H1 (cell line): ENCODE measurements around the gene DHCR7. TPM values are rescaled to one million over a fixed set of nuclear protein-coding genes. Genes with fewer than 3 reads are reported as not detected.

Experiments used
- CTCF ChIA-PET: fragments of 300-600 bp; sonication (Branson Sonifier 250); formaldehyde crosslinking; loops from one replicate; lab custom pipeline; 2021; ENCODE audit not compliant: partially characterized antibody; lab: Charles Lee
- POLR2A ChIA-PET: fragments of 300-600 bp; sonication (Branson Sonifier 250); formaldehyde crosslinking; loops from one replicate; lab custom pipeline; 2021; ENCODE audit warnings: inconsistent platforms; ENCODE audit not compliant: partially characterized antibody; lab: Charles Lee
- DNase-seq, 2 experiments: peaks; one replicate each; pipeline versions ENCODE4 v3.0.0 to v3.0.0-alpha.2; 2010 to 2022; ENCODE audit warnings: low spot score in 2 of 2, low read depth in 1 of 2, mixed read lengths in 1 of 2
- FAIRE-seq: peaks from 2 replicates; lab custom pipeline; 2011; peaks lifted over from hg19 to GRCh38; lab: Jason Lieb, UNC
- H2AFZ ChIP-seq: 2 replicates; pipeline ENCODE4 v1.8.1; 2012; ENCODE audit warnings: low read length, inconsistent platforms
- H2AK5ac ChIP-seq: 2 replicates; pipeline ENCODE4 v1.6.1; 2013; ENCODE audit warnings: low read depth, low read length
- H2BK120ac ChIP-seq: replicated peaks from 2 replicates; pipeline ENCODE3; 2013; ENCODE audit warnings: low read depth, low read length, inconsistent platforms
- H2BK12ac ChIP-seq: 2 replicates; pipeline ENCODE4 v1.6.1; 2013; ENCODE audit warnings: low read depth, low read length
- H2BK15ac ChIP-seq: 2 replicates; pipeline ENCODE4 v1.6.1; 2013; ENCODE audit warnings: low read length
- H2BK20ac ChIP-seq: 2 replicates; pipeline ENCODE4 v1.6.1; 2013; ENCODE audit warnings: low read length
- H2BK5ac ChIP-seq: 2 replicates; pipeline ENCODE4 v1.6.1; 2013; ENCODE audit warnings: low read depth, low read length
- H3K14ac ChIP-seq: 2 replicates; pipeline ENCODE4 v1.6.1; 2013; ENCODE audit warnings: inconsistent platforms; ENCODE audit not compliant: insufficient read length
- H3K18ac ChIP-seq: 2 replicates; pipeline ENCODE4 v1.6.1; 2013; ENCODE audit warnings: low read length; ENCODE audit errors: extremely low read depth
- H3K23ac ChIP-seq: 2 replicates; pipeline ENCODE4 v1.6.1; 2013; ENCODE audit warnings: inconsistent platforms; ENCODE audit not compliant: insufficient read length
- H3K23me2 ChIP-seq: 2 replicates; pipeline ENCODE4 v1.6.1; 2013; ENCODE audit warnings: low read depth, low read length
- H3K27ac ChIP-seq: 2 replicates; pipeline ENCODE4 v1.6.1; 2011; ENCODE audit warnings: low read depth, low read length, inconsistent platforms
- H3K27me3 ChIP-seq, 4 experiments: replicated peaks in 1 of 4; 1 replicate in 1 of 4; 2 replicates in 3 of 4; pipeline versions ENCODE4 v1.6.1 to v1.8.1; 2011 to 2013; ENCODE audit warnings: low read length in 3 of 4, mild to moderate bottlenecking in 3 of 4, inconsistent platforms in 2 of 4, mixed read lengths in 2 of 4, moderate library complexity in 1 of 4; ENCODE audit not compliant: control insufficient read depth in 3 of 4, insufficient read depth in 3 of 4; ENCODE audit errors: extremely low read depth in 1 of 4
- H3K36me3 ChIP-seq, 4 experiments: 2 replicates each; pipeline versions ENCODE4 v1.6.1 to v1.8.1; 2011 to 2013; ENCODE audit warnings: mild to moderate bottlenecking in 4 of 4, low read length in 3 of 4, moderate library complexity in 2 of 4, control low read depth in 1 of 4, inconsistent platforms in 1 of 4; ENCODE audit not compliant: insufficient read depth in 4 of 4, control insufficient read depth in 2 of 4
- H3K4ac ChIP-seq: replicated peaks from 2 replicates; pipeline ENCODE3; 2013; ENCODE audit warnings: low read length, low read depth, mixed read lengths, inconsistent platforms; ENCODE audit not compliant: insufficient read length
- H3K4me1 ChIP-seq, 4 experiments: replicated peaks in 1 of 4; 1 replicate in 1 of 4; 2 replicates in 3 of 4; pipeline versions ENCODE4 v1.6.1 to v1.8.1; 2011 to 2013; ENCODE audit warnings: low read length in 3 of 4, inconsistent platforms in 2 of 4, mixed read lengths in 1 of 4; ENCODE audit not compliant: insufficient read depth in 4 of 4, control insufficient read depth in 3 of 4
- H3K4me2 ChIP-seq, 2 experiments: 2 replicates each; pipeline versions ENCODE4 v1.6.1 to v1.8.1; 2011 to 2013; ENCODE audit warnings: low read depth in 2 of 2, low read length in 2 of 2, control low read depth in 1 of 2, inconsistent platforms in 1 of 2, mild to moderate bottlenecking in 1 of 2; ENCODE audit not compliant: insufficient read depth in 1 of 2
- H3K4me3 ChIP-seq, 4 experiments: fragments of 200-600, 300-600 bp in 1 of 4; sonication (generic), shearing (Covaris generic), sonication (Bioruptor Twin) in 1 of 4; 2 replicates each; pipeline versions ENCODE4 v1.5.1 to v1.8.1; 2011 to 2016; ENCODE audit warnings: low read length in 4 of 4, low read depth in 3 of 4, control low read depth in 2 of 4, inconsistent platforms in 2 of 4, mild to moderate bottlenecking in 2 of 4, mixed read lengths in 1 of 4, moderate library complexity in 1 of 4; ENCODE audit not compliant: insufficient read depth in 2 of 4; ENCODE audit errors: extremely low read depth in 1 of 4
- H3K56ac ChIP-seq: replicated peaks from 2 replicates; pipeline ENCODE3; 2013; ENCODE audit warnings: low read depth, mild to moderate bottlenecking, mixed read lengths, low read length, inconsistent platforms; ENCODE audit not compliant: insufficient read length
- H3K79me1 ChIP-seq: 2 replicates; pipeline ENCODE4 v1.6.1; 2013; ENCODE audit warnings: low read depth, low read length, control low read depth
- H3K79me2 ChIP-seq, 2 experiments: 2 replicates each; pipeline versions ENCODE4 v1.6.1 to v1.8.1; 2012 to 2013; ENCODE audit warnings: low read length in 2 of 2, mild to moderate bottlenecking in 2 of 2, inconsistent platforms in 1 of 2; ENCODE audit not compliant: insufficient read depth in 2 of 2, control insufficient read depth in 1 of 2
- H3K9ac ChIP-seq, 4 experiments: replicated peaks in 1 of 4; 1 replicate in 1 of 4; 2 replicates in 3 of 4; pipeline versions ENCODE4 v1.6.1 to v1.8.1; 2011 to 2013; ENCODE audit warnings: low read depth in 3 of 4, low read length in 3 of 4, control low read depth in 2 of 4, mild to moderate bottlenecking in 2 of 4, moderate library complexity in 2 of 4, inconsistent platforms in 1 of 4; ENCODE audit errors: extremely low read depth in 1 of 4
- H3K9me3 ChIP-seq, 2 experiments: 2 replicates each; pipeline versions ENCODE4 v1.6.1 to v1.8.1; 2012 to 2013; ENCODE audit warnings: mild to moderate bottlenecking in 2 of 2, moderate library complexity in 2 of 2, control low read depth in 1 of 2, inconsistent platforms in 1 of 2, low read depth in 1 of 2, low read length in 1 of 2, mixed read lengths in 1 of 2; ENCODE audit not compliant: insufficient read depth in 2 of 2
- H4K20me1 ChIP-seq, 2 experiments: replicated peaks in 1 of 2; 2 replicates each; pipeline versions ENCODE3 to v1.8.1; 2011 to 2013; ENCODE audit warnings: inconsistent platforms in 2 of 2, low read length in 2 of 2, mild to moderate bottlenecking in 1 of 2; ENCODE audit not compliant: insufficient read depth in 2 of 2, control insufficient read depth in 1 of 2
- H4K5ac ChIP-seq: 2 replicates; pipeline ENCODE4 v1.6.1; 2013; ENCODE audit warnings: low read length, low read depth, mixed read lengths, inconsistent platforms; ENCODE audit not compliant: insufficient read length
- H4K8ac ChIP-seq: 2 replicates; pipeline ENCODE4 v1.8.0; 2013; ENCODE audit warnings: mild to moderate bottlenecking, moderate library complexity, low read length, inconsistent platforms; ENCODE audit not compliant: insufficient read depth; ENCODE audit errors: extremely low read depth
- H4K91ac ChIP-seq: replicated peaks from 2 replicates; pipeline ENCODE3; 2013; ENCODE audit warnings: low read length, mixed read lengths, inconsistent platforms; ENCODE audit not compliant: insufficient read length
- CBX8 ChIP-seq: fragments of 300-800, 300-1000 bp; sonication (generic); IDR thresholded peaks from 2 replicates; pipeline ENCODE4 v1.7.1; 2016; ENCODE audit warnings: low read depth, low read length, borderline replicate concordance
- GTF2F1 ChIP-seq: IDR thresholded peaks from 2 replicates; pipeline ENCODE4 v1.6.1; 2012; ENCODE audit warnings: low read depth, low read length, improper control_type of control experiment, borderline replicate concordance
- HDAC2 ChIP-seq, 2 experiments: fragments of 300-600 bp in 1 of 2; sonication (generic) in 1 of 2; IDR thresholded peaks; 2 replicates each; pipeline ENCODE4 v1.6.1; 2011 to 2012; ENCODE audit warnings: low read depth in 2 of 2, low read length in 2 of 2, mild to moderate bottlenecking in 2 of 2, moderate library complexity in 2 of 2, borderline replicate concordance in 1 of 2, inconsistent platforms in 1 of 2
- RNF2 ChIP-seq: fragments of 200-900, 300-1000 bp; sonication (generic); IDR thresholded peaks from 2 replicates; pipeline ENCODE4 v1.7.1; 2016; ENCODE audit warnings: borderline replicate concordance, low read depth, mild to moderate bottlenecking, antibody characterized with exemption, low read length; ENCODE audit not compliant: poor library complexity, severe bottlenecking; ENCODE audit errors: missing control alignments
- SUZ12 ChIP-seq: fragments of 200-600 bp; sonication (generic); IDR thresholded peaks from 2 replicates; pipeline ENCODE4 v1.6.1; 2012; ENCODE audit warnings: mild to moderate bottlenecking, inconsistent platforms, low read length, moderate library complexity, mixed read lengths
- TCF12 ChIP-seq: IDR thresholded peaks from 2 replicates; pipeline ENCODE4 v1.6.1; 2011; ENCODE audit warnings: low read depth, mild to moderate bottlenecking, low read length
- WGBS, 2 experiments: shearing (Covaris generic) in 1 of 2; methylation state at CpG; one replicate each; pipeline versions ENCODE4 v1.1.6 to v1.1.7; 2013 to 2015; ENCODE audit warnings: low lambda C conversion rate in 2 of 2, mixed read lengths in 2 of 2, inconsistent platforms in 1 of 2, low coverage in 1 of 2, missing lambda C conversion rate in 1 of 2; ENCODE audit not compliant: insufficient replicate concordance in 2 of 2, insufficient coverage in 1 of 2, insufficient read length in 1 of 2; ENCODE audit errors: extremely low coverage in 1 of 2, missing lambda C conversion rate in 1 of 2; 5-methylcytosine and 5-hydroxymethylcytosine counted together
- polyA plus RNA-seq, 7 experiments: library from polyadenylated mRNA; depleted of rRNA in 3 of 7; stranded (reverse) in 5 of 7; unstranded in 2 of 7; fragments of >200 nt in 5 of 7; fragments of 200-250 nt in 2 of 7; gene quantifications; 1 replicate in 5 of 7; 2 replicates in 1 of 7; 4 replicates in 1 of 7; pipeline versions ENCODE4 v1.2.1 to v1.2.3, GENCODE V29; 2011 to 2013; ENCODE audit warnings: missing spikeins in 2 of 7, mixed read lengths in 2 of 7
- total RNA-seq: library from RNA; stranded (reverse); fragmentation: NEBNext Ultra II Directional; extraction: Animal tissue kit (Norgen Biotek cat#: 25700); gene quantifications from 2 replicates; pipeline ENCODE4 v1.2.1, GENCODE V29; 2021

DHCR7 gene
- total and polyA plus RNA-seq, 2 of the 8 experiments (the other 6 are each of a cell fraction or from before 2014, with no cell fraction given) = 144 to 157 TPM

GRCh38 chr11:71456294-71456693 is 8.1 kb upstream of the DHCR7 start:
- Histone ChIP-seq H3K56ac (no peak overlapping the region), H4K8ac (no peak overlapping the region), H3K79me2 (peaks cover 0 to 4% of the 10 kb centered on the region in 2 experiments; a peak in 1 of 4 replicates), H2BK20ac (no peak overlapping the region), H4K5ac (no peak overlapping the region), H3K4me2 (no peak overlapping the region), H3K36me3 (peaks cover 4 to 24% (median 9%) of the 10 kb centered on the region in 4 experiments; a peak in 5 of 8 replicates), H2BK120ac (no peak overlapping the region), H3K4ac (no peak overlapping the region), H2AFZ (no peak overlapping the region), H2BK15ac (no peak overlapping the region), H3K79me1 (peaks cover 3% of the 10 kb centered on the region; the same call in 1 of the 2 replicates), H3K4me1 (peaks cover 3 to 8% (median 7%) of the 10 kb centered on the region in 4 experiments; a peak in 6 of 7 replicates), H3K27ac (no peak overlapping the region), H3K27me3 (no peaks in the 10 kb centered on the region), H3K18ac (no peak overlapping the region), H2BK12ac (no peak overlapping the region), H3K23me2 (peaks cover 7% of the 10 kb centered on the region; the same call in 1 of the 2 replicates), H2AK5ac (no peak overlapping the region), H3K9me3 (no peaks in the 10 kb centered on the region)
- 89% methylated on average over 8 of the region's 8 CpGs; no CpG with 5 or more reads in 1 of the 2 experiments for WGBS, 2 experiments
- ChIA-PET CTCF (interaction anchor here (0.6 kb wide), 1 partner anchor 94 kb away, joined by 3 read pairs; no protein-coding TSS in a partner anchor), POLR2A (no interaction called here)
- FAIRE-seq (no peak), DNase-seq (no peak)
- TF ChIP-seq RNF2 = no peak
- no peak for TF ChIP-seq GTF2F1
- TF ChIP-seq HDAC2 (IDR thresholded peaks at IDR 0.05; ENCODE audit: borderline replicate concordance in 1 of 2, low read depth in 2 of 2, low read length in 2 of 2) = no peak
- no peak for TF ChIP-seq SUZ12
- TF ChIP-seq CBX8 = no peak
- TF ChIP-seq TCF12 = no peak
- TF ChIP-seq, all 59 proteins: peak for 0
- Histone ChIP-seq H4K20me1 (peaks cover 9 to 11% of the 10 kb centered on the region in 2 experiments), H3K9ac (no peak overlapping the region), H3K4me3 (no peak overlapping the region), H4K91ac (no peak overlapping the region), H3K14ac (no peak overlapping the region), H2BK5ac (no peak overlapping the region), H3K23ac (no peak overlapping the region)
